ENCODE data around the gene VPS45.
A peak's percentile ranks its signal among the peaks of the same experiment; 100 is the strongest.
"Not testable (repeated sequence)": the region's sequence is repeated elsewhere in the genome, so short reads cannot be mapped to it uniquely, and the experiment has no call there.

The VPS45 gene

GRCh38 chr1:150134537-150134936 lies 67.0 kb downstream of the VPS45 start:
- no peak for DNase-seq

- not testable (repeated sequence) for DNase-seq
Observed at GRCh38 chr1:150135400-150135799, 67.8 kb downstream of the VPS45 start.

- no peak for DNase-seq
Observed at GRCh38 chr1:150138044-150138443, 70.5 kb downstream of the VPS45 start.

- DNase-seq, result no peak
Observed at GRCh38 chr1:150141452-150141851, 73.9 kb downstream of the VPS45 start.

GRCh38 chr1:150142083-150142482 lies 74.5 kb downstream of the VPS45 start:
- DNase-seq, result no peak

- no peak for DNase-seq
Observed at GRCh38 chr1:150144606-150145005, 77.0 kb downstream of the VPS45 start.

- not testable (repeated sequence) for DNase-seq
Observed at GRCh38 chr1:150146016-150146415, 78.4 kb downstream of the VPS45 start.

GRCh38 chr1:150146849-150147542 lies 79.4 kb downstream of the VPS45 start:
- DNase-seq, result no peak

GRCh38 chr1:150148837-150149270 lies 81.3 kb downstream of the VPS45 start:
- DNase-seq, result no peak

- DNase-seq, result peak; percentile 53
Observed at GRCh38 chr1:150149271-150150132, 81.9 kb downstream of the VPS45 start, which contains the start of gene PLEKHO1. Gene PLEKHO1, plus strand, starts transcription at chr1:150149916. Its CDS starts 342 bp downstream, at chr1:150150258.

- DNase-seq, result no peak
Observed at GRCh38 chr1:150150133-150151021, 82.8 kb downstream of the VPS45 start.

GRCh38 chr1:150151291-150152181 lies 84.0 kb downstream of the VPS45 start:
- DNase-seq, result no peak

- DNase-seq, result no peak
Observed at GRCh38 chr1:150152182-150152536, 84.6 kb downstream of the VPS45 start.

GRCh38 chr1:150152772-150153456 lies 85.3 kb downstream of the VPS45 start:
- DNase-seq, result no peak

GRCh38 chr1:150154143-150154542 lies 86.6 kb downstream of the VPS45 start:
- DNase-seq, result no peak

- no peak for DNase-seq
Observed at GRCh38 chr1:150155413-150156071, 88.0 kb downstream of the VPS45 start.

- no peak for DNase-seq
Observed at GRCh38 chr1:150156868-150157603, 89.5 kb downstream of the VPS45 start.

- no peak for DNase-seq
Observed at GRCh38 chr1:150159550-150159949, 92.0 kb downstream of the VPS45 start.

- DNase-seq, result no peak
Observed at GRCh38 chr1:150160964-150161621, 93.5 kb downstream of the VPS45 start.
